Measurements from ENCODE around the gene ZNF672. TPM values are rescaled to one million over a fixed set of nuclear protein-coding genes. Genes with fewer than 3 reads are reported as not detected.
A peak's percentile ranks its signal among the peaks of the same experiment; 100 is the strongest.

The ZNF672 gene
- total RNA-seq, 1 donor from 2014 or later = 44.4 TPM

DNA sequence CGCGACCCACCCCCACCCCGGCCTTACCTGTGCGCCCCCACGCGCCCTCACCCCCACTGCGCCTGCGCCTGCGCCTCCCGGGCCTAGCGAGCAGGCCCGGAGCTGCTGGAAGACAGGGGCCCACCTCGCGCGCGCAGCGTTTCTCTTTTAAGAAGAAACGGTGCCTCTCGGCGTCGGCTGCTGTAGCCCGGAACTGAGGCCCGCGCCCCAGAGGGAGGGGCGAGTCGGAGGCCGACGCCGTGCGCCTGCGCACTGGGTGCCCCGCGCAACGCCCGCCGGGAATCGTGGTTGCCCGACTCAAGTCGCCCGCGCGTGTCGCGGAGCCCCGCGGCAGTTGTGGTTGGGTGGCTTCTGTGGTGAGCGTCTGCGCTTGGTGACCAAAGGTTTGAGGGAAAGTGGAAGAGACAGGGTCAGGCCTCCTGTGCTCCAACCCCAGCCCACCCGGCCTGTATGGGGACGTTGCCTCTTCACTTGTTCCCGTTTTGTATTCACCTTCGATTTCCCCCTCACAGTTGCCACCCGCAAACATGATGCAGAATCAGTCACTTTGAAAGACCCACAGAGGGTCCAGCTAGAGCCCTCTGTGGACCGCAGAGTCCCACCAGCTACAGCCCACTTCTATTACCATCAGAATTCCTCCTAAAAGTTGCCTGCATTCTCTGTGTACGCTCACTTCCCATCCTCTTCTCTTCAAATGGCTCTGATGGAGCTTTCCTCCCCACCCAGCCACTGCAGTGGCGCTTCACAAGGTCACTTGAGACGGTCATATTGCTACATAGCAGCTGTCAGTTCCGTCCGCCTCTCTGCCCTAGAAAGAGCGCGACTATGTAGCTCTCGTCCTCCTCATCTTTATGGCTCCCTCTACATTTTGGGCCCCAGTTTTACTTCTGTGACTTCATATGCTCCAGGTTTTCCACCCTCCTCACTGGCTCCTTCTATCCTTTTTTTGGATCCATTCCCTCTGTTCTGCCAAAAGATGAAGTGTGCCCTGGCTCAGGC is 21.2 kb downstream of the ZNF672 start, which contains the start of gene ZNF692:
TSS of gene ZNF692 (minus strand) at position 195 of the 999 bp plus-strand sequence. CDS start 776 bp downstream, outside the sequence.
- Mint-ChIP-seq H3K9me3 (no peaks in the 10 kb centered on the region), H3K27me3 (ENCODE audit: low read depth) (peaks cover 34% of the 10 kb centered on the region), H3K27ac (ENCODE audit: unreplicated experiment) (peak within 1 kb of the TSS; percentile 98), H3K4me3 (peak within 1 kb of the TSS; percentile 90), H3K36me3 (ENCODE audit: low read depth) (peaks cover 8% of the 10 kb centered on the region), H3K4me1 (peaks cover 40% of the 10 kb centered on the region)
- DNase-seq (ENCODE audit: low read depth, low spot score) = peak; percentile 92
- TF ChIP-seq, protein P1, sequence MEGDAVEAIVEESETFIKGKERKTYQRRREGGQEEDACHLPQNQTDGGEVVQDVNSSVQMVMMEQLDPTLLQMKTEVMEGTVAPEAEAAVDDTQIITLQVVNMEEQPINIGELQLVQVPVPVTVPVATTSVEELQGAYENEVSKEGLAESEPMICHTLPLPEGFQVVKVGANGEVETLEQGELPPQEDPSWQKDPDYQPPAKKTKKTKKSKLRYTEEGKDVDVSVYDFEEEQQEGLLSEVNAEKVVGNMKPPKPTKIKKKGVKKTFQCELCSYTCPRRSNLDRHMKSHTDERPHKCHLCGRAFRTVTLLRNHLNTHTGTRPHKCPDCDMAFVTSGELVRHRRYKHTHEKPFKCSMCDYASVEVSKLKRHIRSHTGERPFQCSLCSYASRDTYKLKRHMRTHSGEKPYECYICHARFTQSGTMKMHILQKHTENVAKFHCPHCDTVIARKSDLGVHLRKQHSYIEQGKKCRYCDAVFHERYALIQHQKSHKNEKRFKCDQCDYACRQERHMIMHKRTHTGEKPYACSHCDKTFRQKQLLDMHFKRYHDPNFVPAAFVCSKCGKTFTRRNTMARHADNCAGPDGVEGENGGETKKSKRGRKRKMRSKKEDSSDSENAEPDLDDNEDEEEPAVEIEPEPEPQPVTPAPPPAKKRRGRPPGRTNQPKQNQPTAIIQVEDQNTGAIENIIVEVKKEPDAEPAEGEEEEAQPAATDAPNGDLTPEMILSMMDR (conservative IDR thresholded peaks at IDR 0.05) = peak; percentile 9

DNA sequence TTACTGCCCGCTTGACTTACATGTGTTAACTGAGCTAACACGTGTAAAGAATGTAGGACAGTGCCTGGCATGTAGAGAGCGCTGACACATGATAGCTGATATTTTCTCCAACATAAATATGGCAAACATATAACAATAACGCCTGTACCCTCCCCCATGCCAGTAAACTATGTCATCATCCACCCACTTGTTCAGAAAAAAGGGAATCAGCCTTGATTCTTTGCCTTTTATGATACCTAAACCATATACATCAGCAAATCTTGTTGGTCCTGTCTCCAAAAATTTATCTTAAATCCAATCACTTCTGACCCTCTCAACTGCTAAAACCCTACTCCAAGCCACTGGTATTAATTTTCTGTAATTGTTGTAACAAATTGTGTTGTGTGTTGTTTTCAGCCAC is 22.0 kb downstream of the ZNF672 start:
- DNase-seq (ENCODE audit: low read depth, low spot score) = no peak
- Mint-ChIP-seq H3K27me3 (ENCODE audit: low read depth) (peaks cover 38% of the 10 kb centered on the region), H3K27ac (ENCODE audit: unreplicated experiment) (no peak overlapping the region), H3K36me3 (ENCODE audit: low read depth) (peaks cover 2% of the 10 kb centered on the region), H3K4me3 (peak overlapping the region; percentile 90), H3K9me3 (no peaks in the 10 kb centered on the region), H3K4me1 (peaks cover 37% of the 10 kb centered on the region)
- TF ChIP-seq, protein P1 (conservative IDR thresholded peaks at IDR 0.05) = no peak

- no peak for DNase-seq (ENCODE audit: low read depth, low spot score)
- Mint-ChIP-seq H3K9me3 (no peaks in the 10 kb centered on the region), H3K27ac (ENCODE audit: unreplicated experiment) (no peak overlapping the region)
Observed at GRCh38 chr1:248861616-248862015, 23.6 kb downstream of the ZNF672 start.

GRCh38 chr1:248862695-248862997 is 24.6 kb downstream of the ZNF672 start:
- Mint-ChIP-seq H3K36me3 (ENCODE audit: low read depth) (no peaks in the 10 kb centered on the region), H3K9me3 (no peaks in the 10 kb centered on the region), H3K27ac (ENCODE audit: unreplicated experiment) (no peak overlapping the region), H3K4me1 (peaks cover 31% of the 10 kb centered on the region), H3K27me3 (ENCODE audit: low read depth) (peaks cover 43% of the 10 kb centered on the region), H3K4me3 (peak overlapping the region; percentile 86)
- DNase-seq (ENCODE audit: low read depth, low spot score) = no peak
- TF ChIP-seq, protein P1 (conservative IDR thresholded peaks at IDR 0.05) = no peak

More at GRCh38 chr1:248861616-248862015, 23.6 kb downstream of the ZNF672 start:
- H3K36me3 Mint-ChIP-seq (ENCODE audit: low read depth) = no peaks in the 10 kb centered on the region
- H3K27me3 Mint-ChIP-seq (ENCODE audit: low read depth) = peaks cover 43% of the 10 kb centered on the region
- TF ChIP-seq, protein P1 (conservative IDR thresholded peaks at IDR 0.05) = no peak
- peak overlapping the region; percentile 18 for H3K4me3 Mint-ChIP-seq
- peaks cover 35% of the 10 kb centered on the region for H3K4me1 Mint-ChIP-seq

- TF ChIP-seq, protein P1 (conservative IDR thresholded peaks at IDR 0.05) = no peak
- peak overlapping the region; percentile 86 for H3K4me3 Mint-ChIP-seq
- DNase-seq (ENCODE audit: low read depth, low spot score) = peak; percentile 73
- peaks cover 27% of the 10 kb centered on the region for H3K4me1 Mint-ChIP-seq
- no peak overlapping the region for H3K27ac Mint-ChIP-seq (ENCODE audit: unreplicated experiment)
- no peaks in the 10 kb centered on the region for H3K9me3 Mint-ChIP-seq
- no peaks in the 10 kb centered on the region for H3K36me3 Mint-ChIP-seq (ENCODE audit: low read depth)
- H3K27me3 Mint-ChIP-seq (ENCODE audit: low read depth) = peaks cover 43% of the 10 kb centered on the region
Observed at GRCh38 chr1:248862998-248863881, 25.2 kb downstream of the ZNF672 start.
